Measurements from ENCODE around the gene COL24A1.

DNA sequence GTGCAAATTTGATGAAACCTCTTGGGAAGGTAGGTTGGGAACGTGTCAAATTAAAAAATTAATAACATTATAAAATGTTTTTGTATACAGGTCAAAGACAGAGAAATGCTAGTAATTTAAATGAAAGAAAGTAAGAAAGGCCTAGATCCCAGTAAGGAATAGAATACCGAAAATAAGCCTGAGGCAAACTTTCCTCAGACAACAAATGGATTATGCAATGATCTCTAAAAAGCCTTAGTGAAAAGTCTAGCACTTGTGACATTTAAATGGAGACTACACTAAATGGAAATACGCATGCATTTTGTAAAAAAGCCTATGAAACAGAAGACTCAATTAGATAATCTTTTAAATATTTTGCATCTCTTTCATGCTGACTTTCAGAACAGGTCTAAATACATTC is 309.9 kb downstream of the COL24A1 start:
- no peak for TF ChIP-seq MAX (IDR thresholded peaks at IDR 0.05)
- TF ChIP-seq YY1 (IDR thresholded peaks at IDR 0.05; ENCODE audit: extremely low read depth, insufficient replicate concordance, low read depth, low read length), result no peak
- TF ChIP-seq SP1 (IDR thresholded peaks at IDR 0.05; ENCODE audit: low read depth), result no peak
- TF ChIP-seq EZH2 (IDR thresholded peaks at IDR 0.05), result no peak
- TF ChIP-seq, protein P1, sequence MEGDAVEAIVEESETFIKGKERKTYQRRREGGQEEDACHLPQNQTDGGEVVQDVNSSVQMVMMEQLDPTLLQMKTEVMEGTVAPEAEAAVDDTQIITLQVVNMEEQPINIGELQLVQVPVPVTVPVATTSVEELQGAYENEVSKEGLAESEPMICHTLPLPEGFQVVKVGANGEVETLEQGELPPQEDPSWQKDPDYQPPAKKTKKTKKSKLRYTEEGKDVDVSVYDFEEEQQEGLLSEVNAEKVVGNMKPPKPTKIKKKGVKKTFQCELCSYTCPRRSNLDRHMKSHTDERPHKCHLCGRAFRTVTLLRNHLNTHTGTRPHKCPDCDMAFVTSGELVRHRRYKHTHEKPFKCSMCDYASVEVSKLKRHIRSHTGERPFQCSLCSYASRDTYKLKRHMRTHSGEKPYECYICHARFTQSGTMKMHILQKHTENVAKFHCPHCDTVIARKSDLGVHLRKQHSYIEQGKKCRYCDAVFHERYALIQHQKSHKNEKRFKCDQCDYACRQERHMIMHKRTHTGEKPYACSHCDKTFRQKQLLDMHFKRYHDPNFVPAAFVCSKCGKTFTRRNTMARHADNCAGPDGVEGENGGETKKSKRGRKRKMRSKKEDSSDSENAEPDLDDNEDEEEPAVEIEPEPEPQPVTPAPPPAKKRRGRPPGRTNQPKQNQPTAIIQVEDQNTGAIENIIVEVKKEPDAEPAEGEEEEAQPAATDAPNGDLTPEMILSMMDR (IDR thresholded peaks at IDR 0.05 in 2 of 3, conservative IDR thresholded peaks at IDR 0.05 in 1 of 3; ENCODE audit: borderline replicate concordance in 1 of 3, insufficient read depth in 1 of 3, low read depth in 2 of 3, low read length in 2 of 3), result no peak
- no peak for TF ChIP-seq CBX3 (IDR thresholded peaks at IDR 0.05; ENCODE audit: low read depth)
- no peak for TF ChIP-seq POLR2A (IDR thresholded peaks at IDR 0.05; ENCODE audit: borderline replicate concordance, extremely low read depth, insufficient read depth, insufficient read length)
- TF ChIP-seq ZFX (IDR thresholded peaks at IDR 0.05), result no peak

Data from HCT116 (cell line).